Heart right ventricle (tissue), 16 donors: Measurements from ENCODE around the gene FRMD4B. TPM values are rescaled to one million over a fixed set of nuclear protein-coding genes. Genes with fewer than 3 reads are reported as not detected.
A peak's percentile ranks its signal among the peaks of the same experiment; 100 is the strongest.

Source experiments
- ATAC-seq, 8 donors: fragments of 200-7000 bp; cut with Tn5 transposase; one replicate each; pipeline ENCODE4 v1.9.1; 2020; ENCODE audit warnings: mild to moderate bottlenecking in 8 of 8, moderate library complexity in 8 of 8, moderate number of reproducible peaks in 1 of 8
- DNase-seq, 2 donors: peaks; one replicate each; pipeline ENCODE4 v3.0.0-alpha.2; 2020
- H3K27ac ChIP-seq, 10 donors: fragments of 200-600 bp; sonication (generic) in 2 of 10; one replicate each; pipeline versions ENCODE4 v1.5.0 to v1.8.0; 2020 to 2022; ENCODE audit warnings: mild to moderate bottlenecking in 3 of 10
- H3K27me3 ChIP-seq, 7 donors: fragments of 200-600 bp; one replicate each; pipeline ENCODE4 v1.8.0; 2021 to 2022; ENCODE audit warnings: mild to moderate bottlenecking in 2 of 7
- H3K36me3 ChIP-seq, 9 donors: fragments of 200-600 bp; sonication (generic) in 1 of 9; one replicate each; pipeline versions ENCODE4 v1.5.0 to v1.8.0; 2020 to 2022; ENCODE audit warnings: mild to moderate bottlenecking in 2 of 9
- H3K4me1 ChIP-seq, 9 donors: fragments of 200-600 bp; sonication (generic) in 1 of 9; one replicate each; pipeline versions ENCODE4 v1.5.0 to v1.8.0; 2020 to 2022; ENCODE audit warnings: mild to moderate bottlenecking in 4 of 9
- H3K4me3 ChIP-seq, 10 donors: fragments of 200-600 bp; sonication (generic) in 2 of 10; one replicate each; pipeline versions ENCODE4 v1.5.0 to v1.8.0; 2020 to 2022; ENCODE audit warnings: mild to moderate bottlenecking in 7 of 10, moderate library complexity in 2 of 10
- H3K9me3 ChIP-seq, 11 donors: fragments of 200-600 bp in 10 of 11; sonication (generic) in 2 of 11; one replicate each; pipeline versions ENCODE4 v1.5.0 to v1.8.0; 2013 to 2022; ENCODE audit warnings: mild to moderate bottlenecking in 2 of 11, control low read depth in 1 of 11, moderate library complexity in 1 of 11
- CTCF ChIP-seq, 9 donors: fragments of 200-600 bp; sonication (generic) in 2 of 9; IDR thresholded peaks; one replicate each; pipeline versions ENCODE4 v1.5.0 to v1.8.0; 2021 to 2022; ENCODE audit warnings: antibody characterized with exemption in 9 of 9, mild to moderate bottlenecking in 5 of 9, moderate library complexity in 1 of 9
- WGBS, 2 donors: extraction: QIAGEN DNeasy Blood & Tissue Kit; methylation state at CpG; one replicate each; pipeline ENCODE4 v1.1.7; 2013; ENCODE audit warnings: inconsistent platforms in 1 of 2; 5-methylcytosine and 5-hydroxymethylcytosine counted together
- intact Hi-C, 10 donors: fragments of 100-400 bp; cut with DNase I; formaldehyde crosslinking; loops; one replicate each; pipeline versions ENCODE4 v1.11.1 to v1.14.2; 2022
- polyA plus RNA-seq, 2 donors: library from polyadenylated mRNA; stranded (reverse); fragments of 200-250 nt; gene quantifications; one replicate each; pipeline ENCODE4 v1.2.3, GENCODE V29; 2013
- total RNA-seq, 10 donors: library from RNA; stranded (reverse); fragmentation: NEBNext Ultra II Directional in 3 of 10; extraction: Animal tissue kit (Norgen Biotek cat#: 25700) in 3 of 10; gene quantifications; one replicate each; pipeline versions ENCODE4 v1.2.1 to v1.2.4, GENCODE V29; 2021 to 2023
- donor health status: Arrhythmogenic right ventricular cardiomyopathy.
- donor health status: ischemic (EF 13 %, LVEDD 7.1; RV severe dilation, severe dysfunction).
- donor health status: healthy with polysubstance abuse.
- donor health status: DM: no; HTN: yes; CAD: no.
- donor health status: DM: no; HTN: no; CAD: no.
- donor health status: ischemic (EF 25% LVEDD 6.9; RV normal size, moderate dysfunction).
- donor health status: ischemic (EF 25% LVEDD 5.7; RV mildly dilated, moderate dysfunction).
- donor health status: healthy.
- donor health status: DM: yes; HTN: yes; CAD: no.
- donor health status: Ischemic cardiomyopathy.
- donor health status: ischemic (EF 35%, LVEDD 5.7; RV mildly dilated, moderate dysfunction).
- donor health status: nonischemic (EF 11% LVEDD 7.7; RV severe dilation, severe dysfunction).
- donor health status: DM: yes; HTN: yes; CAD: no.
- donor health status: PGD.
- donor health status: ischemic (EF 29% LVEDD 5.4; RV normal size, mild dysfunction).
- donor health status: nonischemic (EF 23%, LVEDD 6.1; RV moderate dilation, normal function).

Gene FRMD4B
- total and polyA plus RNA-seq, 12 donors = 4.1 to 31.0 (median 16.7) TPM

- H3K4me1 ChIP-seq = peaks cover 0 to 25% (median 13%) of the 10 kb centered on the region in 9 donors
- H3K27me3 ChIP-seq = no peaks in the 10 kb centered on the region
- H3K27ac ChIP-seq = no peak overlapping the region
- no peaks in the 10 kb centered on the region for H3K36me3 ChIP-seq
- 79 to 85% methylated on average over 3 of the region's 3 CpGs for WGBS, 2 donors
- no peak for ATAC-seq
- no peak overlapping the region for H3K4me3 ChIP-seq
- no peaks in the 10 kb centered on the region for H3K9me3 ChIP-seq
- DNase-seq = no peak
- intact Hi-C loops = loop anchor here in 6 of 10 donors (2.0 to 10.0 kb wide), 4 partner anchors 116 to 263 kb away; no protein-coding TSS in a partner anchor
- no peak for TF ChIP-seq CTCF (IDR thresholded peaks at IDR 0.05)
Observed at GRCh38 chr3:69423463-69424155, 37.7 kb upstream of the FRMD4B start.

DNA sequence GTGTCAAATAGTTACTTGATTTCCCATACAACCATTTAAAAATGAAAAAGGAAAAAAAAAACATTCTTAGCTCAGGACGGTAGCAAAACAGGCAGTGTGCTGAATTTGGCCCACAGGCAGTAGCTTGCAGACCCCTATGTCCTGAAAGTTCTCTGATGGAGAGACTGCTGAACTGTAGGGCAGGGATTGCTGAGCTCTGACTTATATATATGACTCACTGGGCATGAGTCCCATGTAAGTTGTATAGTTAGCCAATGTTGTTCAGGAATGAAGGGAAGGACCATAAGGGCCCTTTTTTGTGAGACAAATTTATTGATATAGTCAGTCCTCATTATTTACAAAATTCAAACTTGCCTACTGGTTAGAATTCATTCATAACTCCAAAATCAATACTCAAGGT, 36.9 kb upstream of the FRMD4B start:
- TF ChIP-seq CTCF (IDR thresholded peaks at IDR 0.05) = no peak
- H3K36me3 ChIP-seq = no peaks in the 10 kb centered on the region
- no peak for DNase-seq
- 95 to 97% methylated on average over 1 of the region's 1 CpG for WGBS, 2 donors
- no peak overlapping the region for H3K4me3 ChIP-seq
- no peak overlapping the region for H3K27ac ChIP-seq
- H3K27me3 ChIP-seq = no peaks in the 10 kb centered on the region
- intact Hi-C loops = loop anchor here in 5 of 10 donors (5.0 to 10.0 kb wide), 3 partner anchors 115 to 260 kb away; no protein-coding TSS in a partner anchor
- peaks cover 0 to 25% (median 13%) of the 10 kb centered on the region in 9 donors for H3K4me1 ChIP-seq
- no peaks in the 10 kb centered on the region for H3K9me3 ChIP-seq
- ATAC-seq = no peak

GRCh38 chr3:69420781-69421520, 35.1 kb upstream of the FRMD4B start:
- DNase-seq = peak in 1 of 2 donors; percentile 43
- no peaks in the 10 kb centered on the region for H3K9me3 ChIP-seq
- H3K4me3 ChIP-seq = no peak overlapping the region
- H3K27ac ChIP-seq = peak overlapping the region in 4 of 10 donors; percentile 7 to 68 (median 34)
- ATAC-seq = peak; percentile 43 to 92 (median 84)
- intact Hi-C loops = loop anchor here in 5 of 10 donors (5.0 to 10.0 kb wide), 3 partner anchors 114 to 259 kb away; no protein-coding TSS in a partner anchor
- 48 to 51% methylated on average over 5 of the region's 5 CpGs for WGBS, 2 donors
- peaks cover 0 to 25% (median 13%) of the 10 kb centered on the region in 9 donors for H3K4me1 ChIP-seq
- H3K36me3 ChIP-seq = no peaks in the 10 kb centered on the region
- no peak for TF ChIP-seq CTCF (IDR thresholded peaks at IDR 0.05)
- H3K27me3 ChIP-seq = no peaks in the 10 kb centered on the region

DNA sequence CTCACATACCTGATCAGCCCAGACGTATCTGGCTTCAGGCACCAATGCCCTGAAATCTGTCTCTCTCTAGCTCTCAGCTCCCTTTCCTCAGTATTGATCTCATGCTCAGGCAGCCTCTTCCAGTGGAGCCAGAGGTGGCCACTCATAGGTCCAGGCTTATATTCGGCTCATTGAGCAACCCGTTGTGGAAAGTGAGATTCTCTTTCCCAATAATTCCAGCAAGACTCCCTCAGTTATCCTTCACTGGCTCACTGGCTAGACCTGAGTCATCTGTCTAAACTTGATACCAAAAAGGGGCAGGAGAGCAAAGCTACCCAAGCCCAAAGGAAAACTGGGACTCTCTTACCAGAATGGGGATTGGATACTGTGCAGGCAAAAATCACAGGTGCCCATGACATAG, 33.4 kb upstream of the FRMD4B start:
- 91 to 93% methylated on average over 3 of the region's 3 CpGs for WGBS, 2 donors
- DNase-seq = no peak
- H3K4me3 ChIP-seq = no peak overlapping the region
- no peaks in the 10 kb centered on the region for H3K27me3 ChIP-seq
- no peaks in the 10 kb centered on the region for H3K9me3 ChIP-seq
- TF ChIP-seq CTCF (IDR thresholded peaks at IDR 0.05) = no peak
- intact Hi-C loops = loop anchor here in 2 of 10 donors (5.0 to 10.0 kb wide), 3 partner anchors 94 to 264 kb away; no protein-coding TSS in a partner anchor
- peaks cover 0 to 25% (median 13%) of the 10 kb centered on the region in 9 donors for H3K4me1 ChIP-seq
- H3K36me3 ChIP-seq = no peaks in the 10 kb centered on the region
- ATAC-seq = no peak
- no peak overlapping the region for H3K27ac ChIP-seq
